Breast epithelium (tissue), 3 donors: ENCODE data around the gene ELMO3.

Source experiments
- CTCF ChIP-seq, 3 donors: fragments of 450-650 bp; IDR thresholded peaks; one replicate each; pipeline ENCODE4 v1.5.1; 2016 to 2017; ENCODE audit warnings: antibody characterized with exemption in 3 of 3, mild to moderate bottlenecking in 3 of 3, moderate library complexity in 3 of 3
- POLR2A ChIP-seq: fragments of 450-650 bp; IDR thresholded peaks from one replicate; pipeline ENCODE4 v1.6.1; 2016; ENCODE audit warnings: antibody characterized with exemption, mild to moderate bottlenecking, moderate library complexity

GRCh38 chr16:67188798-67189197, 10.1 kb upstream of the ELMO3 start:
- no peak for TF ChIP-seq CTCF (IDR thresholded peaks at IDR 0.05)
- TF ChIP-seq POLR2A: no peak
